Uterus (tissue), 2 donors: ENCODE results near the gene NTF4.

Source experiments
- CTCF ChIP-seq, 4 experiments: fragments of 200-600 bp in 2 of 4; fragments of 450-650 bp in 2 of 4; sonication (generic) in 2 of 4; IDR thresholded peaks; one replicate each; pipeline ENCODE4 v1.5.1; 2016 to 2019; ENCODE audit warnings: antibody characterized with exemption in 4 of 4, mild to moderate bottlenecking in 2 of 4, moderate library complexity in 1 of 4
- POLR2A ChIP-seq, 2 donors: fragments of 450-650 bp; IDR thresholded peaks; one replicate each; pipeline ENCODE4 v1.6.1; 2016; ENCODE audit warnings: antibody characterized with exemption in 2 of 2, mild to moderate bottlenecking in 1 of 2, moderate library complexity in 1 of 2

GRCh38 chr19:49056101-49056901, 8.3 kb downstream of the NTF4 start:
- TF ChIP-seq POLR2A (IDR thresholded peaks at IDR 0.05), result no peak
- peak in 3 of 4 experiments; percentile 23 to 42 (median 40) for TF ChIP-seq CTCF (IDR thresholded peaks at IDR 0.05)
